HG03354 (cell line): Measurements from ENCODE around the gene TOR1A.
"Not testable (repeated sequence)": the region's sequence is repeated elsewhere in the genome, so short reads cannot be mapped to it uniquely, and the experiment has no call there.

Experiments
- ATAC-seq: cut with Tn5 transposase; IDR thresholded peaks from one replicate; pipeline ENCODE4 v1.9.1; 2021; ENCODE audit warnings: mild to moderate bottlenecking; ENCODE audit not compliant: unreplicated experiment, poor library complexity, severe bottlenecking

The TOR1A gene

GRCh38 chr9:129794549-129794948 lies 29.4 kb downstream of the TOR1A start:
- ATAC-seq = no peak

- ATAC-seq = no peak
Observed at GRCh38 chr9:129786481-129786880, 37.5 kb downstream of the TOR1A start.

GRCh38 chr9:129785866-129786265 lies 38.1 kb downstream of the TOR1A start:
- no peak for ATAC-seq

GRCh38 chr9:129784970-129785369 lies 39.0 kb downstream of the TOR1A start:
- ATAC-seq = not testable (repeated sequence)

- no peak for ATAC-seq
Observed at GRCh38 chr9:129783516-129784361, 40.2 kb downstream of the TOR1A start.

- ATAC-seq = no peak
Observed at GRCh38 chr9:129781981-129782380, 42.0 kb downstream of the TOR1A start.

GRCh38 chr9:129781131-129781530 lies 42.8 kb downstream of the TOR1A start:
- ATAC-seq = no peak

- no peak for ATAC-seq
Observed at GRCh38 chr9:129779560-129780190, 44.3 kb downstream of the TOR1A start.

GRCh38 chr9:129778469-129778868 lies 45.5 kb downstream of the TOR1A start:
- no peak for ATAC-seq

GRCh38 chr9:129777769-129778130 lies 46.2 kb downstream of the TOR1A start:
- ATAC-seq = no peak

GRCh38 chr9:129776938-129777768 lies 46.8 kb downstream of the TOR1A start:
- no peak for ATAC-seq

- no peak for ATAC-seq
Observed at GRCh38 chr9:129776566-129776937, 47.4 kb downstream of the TOR1A start.

GRCh38 chr9:129776096-129776495 lies 47.8 kb downstream of the TOR1A start:
- ATAC-seq = not testable (repeated sequence)

- no peak for ATAC-seq
Observed at GRCh38 chr9:129775448-129775798, 48.5 kb downstream of the TOR1A start.

GRCh38 chr9:129774791-129775447 lies 49.0 kb downstream of the TOR1A start:
- ATAC-seq = no peak

- no peak for ATAC-seq
Observed at GRCh38 chr9:129773262-129774048, 50.5 kb downstream of the TOR1A start.

GRCh38 chr9:129770741-129771140 lies 53.2 kb downstream of the TOR1A start:
- no peak for ATAC-seq

GRCh38 chr9:129769669-129770068 lies 54.3 kb downstream of the TOR1A start:
- ATAC-seq = no peak

GRCh38 chr9:129768486-129768885 lies 55.5 kb downstream of the TOR1A start:
- no peak for ATAC-seq
